Adipose tissue (tissue), 3 donors: ENCODE results near the gene PCSK6. TPM values are rescaled to one million over a fixed set of nuclear protein-coding genes. Genes with fewer than 3 reads are reported as not detected.

Source experiments
- H3K27ac ChIP-seq: one replicate; pipeline ENCODE4 v1.5.1; 2013; ENCODE audit warnings: low read depth, low read length
- WGBS, 3 donors: extraction: QIAGEN DNeasy Blood & Tissue Kit; methylation state at CpG; one replicate each; pipeline ENCODE4 v1.1.7; 2013; 5-methylcytosine and 5-hydroxymethylcytosine counted together
- polyA plus RNA-seq, 3 donors: library from polyadenylated mRNA; stranded (reverse); fragments of 200-250 nt; gene quantifications; one replicate each; pipeline ENCODE4 v1.2.3, GENCODE V29; 2013
- donor health status: healthy with polysubstance abuse.
- donor health status: Bipolar disorder and iron deficiency.
- donor health status: healthy.

PCSK6 gene
- polyA plus RNA-seq: 10 to 100 TPM in 1 of 3 donors, 1 to 10 TPM in 2; 1.5 to 13.2 (median 3.4) TPM

DNA sequence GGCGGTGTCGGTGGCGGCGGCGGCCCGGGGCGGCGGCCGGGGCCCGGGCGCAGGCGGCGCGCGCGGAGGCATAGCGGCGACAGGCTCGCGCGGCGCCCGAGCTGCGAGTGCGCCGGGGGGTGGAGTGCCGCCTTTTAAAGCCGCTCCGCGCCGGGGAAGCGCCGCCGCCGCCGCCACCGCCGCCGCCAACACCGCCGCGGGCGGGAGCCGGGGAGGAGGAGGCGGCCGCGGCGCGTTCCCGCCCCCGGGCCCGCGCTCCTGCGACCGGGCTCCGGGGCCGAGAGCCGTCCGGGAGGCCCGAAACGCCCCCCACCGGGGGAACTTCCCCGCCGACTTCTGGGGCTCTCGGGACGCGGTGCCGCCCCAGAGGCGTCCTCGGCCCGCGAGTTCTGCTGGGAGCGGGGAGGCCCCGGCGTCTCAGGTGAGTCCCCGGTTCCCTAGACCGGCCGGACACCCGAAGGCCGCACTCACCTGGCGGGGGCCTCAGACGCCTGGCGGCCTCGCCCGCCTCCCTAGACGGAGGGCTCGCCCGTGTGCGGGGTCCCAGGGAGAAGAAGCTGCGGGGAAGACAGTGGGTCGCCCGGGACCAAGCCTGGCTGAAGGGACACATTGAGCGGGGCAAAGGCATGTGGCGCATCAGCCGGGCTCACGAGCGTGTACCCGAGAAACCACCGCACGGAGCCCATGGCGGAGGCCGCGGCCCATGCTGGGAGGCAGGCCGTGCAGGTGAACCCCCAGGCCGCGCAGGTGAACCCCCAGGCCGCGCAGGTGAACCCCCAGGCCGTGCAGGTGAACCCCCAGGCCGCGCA, at the start of gene PCSK6:
TSS of gene PCSK6 (minus strand) at position 109 of the 809 bp plus-strand sequence. CDS start at position 72, 37 bp downstream.
- WGBS, 3 donors: 22 to 40% (median 28%) methylated on average over 55 to 110 of the region's 111 CpGs
- H3K27ac ChIP-seq: no peak within 1 kb of the TSS

DNA sequence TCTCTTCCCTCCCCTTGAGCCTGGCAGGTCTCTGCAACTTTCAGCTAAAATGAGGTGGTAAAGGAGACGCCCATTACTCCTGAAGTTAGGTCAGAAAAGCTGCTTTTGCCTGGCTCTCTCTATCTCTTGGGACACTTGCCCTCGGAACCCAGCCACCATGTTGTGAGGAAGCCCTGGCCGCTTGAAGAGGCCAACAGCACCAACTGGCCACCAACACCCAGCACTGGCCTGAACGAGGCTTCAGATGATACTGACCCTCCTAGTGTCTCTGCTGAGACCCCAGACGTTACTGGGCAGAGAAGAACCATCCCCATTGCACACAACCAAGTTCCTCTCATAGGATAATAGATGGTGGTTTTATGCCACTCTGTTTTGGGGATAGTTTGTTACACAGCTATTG, 49.5 kb upstream of the PCSK6 start:
- H3K27ac ChIP-seq: no peak overlapping the region
- 81 to 92% (median 90%) methylated on average over 5 of the region's 5 CpGs for WGBS, 3 donors

- no peak overlapping the region for H3K27ac ChIP-seq
- 39 to 90% (median 83%) methylated on average over 3 of the region's 3 CpGs for WGBS, 3 donors
These were observed 48.7 kb upstream of the PCSK6 start for GRCh38 chr15:101538177-101538576.

DNA sequence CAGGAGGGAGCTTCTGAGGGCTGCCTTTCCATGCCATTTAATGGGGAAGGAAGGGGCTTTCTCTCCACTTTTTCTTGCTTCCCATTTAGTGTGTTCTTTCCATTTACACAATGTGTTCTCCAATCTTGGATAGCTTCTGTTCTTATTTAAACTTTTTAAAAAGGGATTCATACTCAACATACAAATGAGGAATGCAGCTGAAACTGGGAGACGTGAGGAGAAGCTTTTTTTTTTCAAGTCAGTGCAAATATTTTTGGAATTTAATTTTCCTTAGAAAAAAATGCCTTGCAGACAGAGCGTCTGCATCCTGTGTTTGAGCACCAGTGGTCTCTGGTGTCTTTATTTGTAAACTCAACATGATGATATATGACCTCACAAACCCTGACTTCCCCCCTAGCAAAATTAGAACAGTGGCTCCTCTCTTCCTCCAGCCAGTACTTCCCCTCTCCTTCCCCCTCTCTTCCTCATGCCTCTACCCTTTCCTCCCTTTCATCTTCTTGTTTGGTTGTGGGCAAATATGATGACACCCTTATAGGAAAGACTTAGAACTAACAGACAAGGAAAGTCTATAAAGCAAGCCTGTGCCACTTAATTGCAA, 48.1 kb upstream of the PCSK6 start:
- no peak overlapping the region for H3K27ac ChIP-seq
- WGBS, 3 donors: 12 to 52% (median 17%) methylated on average over 2 of the region's 2 CpGs

GRCh38 chr15:101536875-101537405, 47.4 kb upstream of the PCSK6 start:
- H3K27ac ChIP-seq: no peak overlapping the region
- 85 to 90% (median 87%) methylated on average over 20 of the region's 20 CpGs for WGBS, 3 donors

DNA sequence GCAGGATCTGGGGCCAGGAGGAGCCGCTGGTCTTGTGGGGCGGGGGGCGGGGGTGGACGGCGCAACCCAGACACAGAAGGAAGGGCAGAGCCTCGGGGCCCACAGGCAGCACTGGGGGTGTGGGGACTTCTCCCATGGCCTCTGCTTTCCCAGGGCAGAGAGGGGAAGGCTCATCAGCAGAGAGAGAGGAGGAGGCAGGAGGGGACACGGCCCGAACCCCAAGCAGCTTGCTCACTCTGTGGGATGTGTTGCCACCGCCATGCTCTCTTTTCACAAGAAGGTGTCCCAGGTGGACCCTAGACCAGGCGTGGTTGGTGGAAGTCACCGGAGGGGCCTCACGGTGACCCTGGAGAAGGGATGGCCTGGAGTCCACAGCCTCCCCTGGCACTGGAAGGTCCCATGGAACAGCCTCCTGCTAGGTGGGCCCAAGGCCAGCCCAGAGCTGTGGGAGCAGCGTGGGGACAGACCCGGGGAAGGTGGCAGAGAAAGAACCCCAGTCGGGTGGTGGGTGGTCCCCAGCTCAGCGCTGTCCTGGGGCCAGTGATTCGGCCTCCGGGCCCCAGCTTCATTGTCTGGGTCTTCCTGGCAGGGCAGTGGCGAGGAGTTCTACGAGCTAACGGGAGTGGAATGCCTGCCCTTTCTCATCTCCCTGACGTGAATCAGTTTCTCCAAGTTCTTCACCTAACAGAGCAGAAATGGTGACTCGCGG, 46.8 kb upstream of the PCSK6 start:
- WGBS, 3 donors: 86 to 94% (median 91%) methylated on average over 21 to 24 of the region's 24 CpGs
- no peak overlapping the region for H3K27ac ChIP-seq

- WGBS, 3 donors: 90 to 93% (median 92%) methylated on average over 29 of the region's 29 CpGs
- no peak overlapping the region for H3K27ac ChIP-seq
These were observed 45.8 kb upstream of the PCSK6 start for GRCh38 chr15:101535170-101535902.

- H3K27ac ChIP-seq: no peak overlapping the region
- 78 to 91% (median 91%) methylated on average over 21 of the region's 21 CpGs for WGBS, 3 donors
These were observed 45.0 kb upstream of the PCSK6 start for GRCh38 chr15:101534376-101534970.

GRCh38 chr15:101533371-101534140, 44.0 kb upstream of the PCSK6 start:
- H3K27ac ChIP-seq: no peak overlapping the region
- WGBS, 3 donors: 87 to 90% (median 89%) methylated on average over 13 of the region's 13 CpGs

- WGBS, 3 donors: 86 to 94% (median 93%) methylated on average over 6 of the region's 6 CpGs
These were observed 43.4 kb upstream of the PCSK6 start for GRCh38 chr15:101532865-101533264.

DNA sequence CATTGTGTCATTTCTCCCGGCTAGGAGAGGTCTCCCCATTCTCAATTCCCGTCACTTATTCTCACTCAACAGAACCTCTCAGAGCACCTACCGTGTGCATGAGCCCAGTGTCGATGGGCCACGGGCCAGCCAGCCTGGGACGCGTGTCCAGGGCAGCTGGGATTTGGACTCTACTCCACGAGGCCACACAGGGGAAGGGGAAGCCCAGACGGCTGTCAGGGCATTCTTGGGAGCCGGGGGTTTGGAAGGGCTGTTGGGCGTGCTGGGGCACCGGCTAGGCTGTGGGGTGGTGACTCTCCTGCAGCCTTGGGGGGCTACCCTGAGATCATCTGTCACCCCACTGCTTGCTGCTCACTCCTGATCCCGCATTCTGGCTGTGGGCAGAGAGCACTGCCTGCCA, 41.7 kb upstream of the PCSK6 start:
- WGBS, 3 donors: 85 to 88% (median 88%) methylated on average over 12 to 13 of the region's 13 CpGs
- no peak overlapping the region for H3K27ac ChIP-seq

More at GRCh38 chr15:101532865-101533264, 43.4 kb upstream of the PCSK6 start:
- H3K27ac ChIP-seq: no peak overlapping the region

DNA sequence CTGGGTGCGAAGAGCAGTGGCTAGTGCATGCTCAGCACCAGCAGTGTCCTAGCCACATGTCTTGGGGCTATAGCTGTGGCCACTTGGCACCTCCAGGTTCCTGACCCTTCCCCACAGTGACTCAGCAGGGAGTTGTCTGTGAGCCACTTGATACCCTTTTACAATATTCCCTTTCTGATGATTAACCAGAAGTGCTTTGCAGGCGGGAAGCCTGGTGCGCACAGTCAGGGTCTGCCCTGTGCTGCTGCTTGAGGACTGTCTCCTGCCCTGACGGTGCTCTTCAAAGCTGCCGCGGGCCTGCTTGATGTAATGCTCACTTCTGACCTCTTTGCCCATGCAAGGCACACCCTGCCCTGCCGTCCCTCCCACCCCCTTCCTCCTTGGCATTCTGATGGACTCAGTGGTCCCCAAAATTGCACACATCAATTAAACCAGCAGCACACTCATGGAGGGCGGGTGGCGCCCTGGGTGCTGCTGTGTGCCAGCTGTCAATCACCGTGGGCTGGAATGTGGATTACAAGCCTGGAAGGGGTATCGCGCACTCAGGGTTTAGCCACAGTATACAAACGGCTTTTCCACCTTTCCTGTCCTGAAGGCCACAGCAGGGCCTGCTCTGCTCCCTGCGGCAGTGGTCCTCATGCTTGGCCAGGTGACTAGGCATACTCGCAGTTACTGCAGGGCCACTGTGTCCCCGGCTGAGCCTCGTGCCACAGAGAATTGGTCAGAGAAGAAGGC, 40.9 kb upstream of the PCSK6 start:
- 93 to 96% (median 95%) methylated on average over 17 of the region's 17 CpGs for WGBS, 3 donors
- no peak overlapping the region for H3K27ac ChIP-seq

DNA sequence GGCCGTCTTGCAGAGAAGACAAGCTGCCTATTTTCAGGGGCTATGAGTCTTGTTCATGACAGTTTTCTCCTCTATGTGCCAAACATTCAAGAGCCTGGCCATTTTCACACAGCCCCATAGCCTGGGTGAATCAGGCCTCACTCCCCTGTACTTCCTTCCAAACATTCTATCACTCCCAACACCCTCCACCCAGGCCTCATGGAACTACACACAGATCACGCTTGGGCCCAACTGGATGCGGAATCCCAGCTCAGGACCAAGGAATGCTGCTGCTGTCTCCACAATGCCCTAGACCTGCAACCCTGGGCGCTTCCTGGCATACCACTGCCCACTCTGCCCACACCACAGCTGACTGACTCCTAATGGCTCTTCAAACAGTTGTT, 39.4 kb upstream of the PCSK6 start:
- 65 to 86% (median 68%) methylated on average over 4 of the region's 4 CpGs for WGBS, 3 donors
- no peak overlapping the region for H3K27ac ChIP-seq

DNA sequence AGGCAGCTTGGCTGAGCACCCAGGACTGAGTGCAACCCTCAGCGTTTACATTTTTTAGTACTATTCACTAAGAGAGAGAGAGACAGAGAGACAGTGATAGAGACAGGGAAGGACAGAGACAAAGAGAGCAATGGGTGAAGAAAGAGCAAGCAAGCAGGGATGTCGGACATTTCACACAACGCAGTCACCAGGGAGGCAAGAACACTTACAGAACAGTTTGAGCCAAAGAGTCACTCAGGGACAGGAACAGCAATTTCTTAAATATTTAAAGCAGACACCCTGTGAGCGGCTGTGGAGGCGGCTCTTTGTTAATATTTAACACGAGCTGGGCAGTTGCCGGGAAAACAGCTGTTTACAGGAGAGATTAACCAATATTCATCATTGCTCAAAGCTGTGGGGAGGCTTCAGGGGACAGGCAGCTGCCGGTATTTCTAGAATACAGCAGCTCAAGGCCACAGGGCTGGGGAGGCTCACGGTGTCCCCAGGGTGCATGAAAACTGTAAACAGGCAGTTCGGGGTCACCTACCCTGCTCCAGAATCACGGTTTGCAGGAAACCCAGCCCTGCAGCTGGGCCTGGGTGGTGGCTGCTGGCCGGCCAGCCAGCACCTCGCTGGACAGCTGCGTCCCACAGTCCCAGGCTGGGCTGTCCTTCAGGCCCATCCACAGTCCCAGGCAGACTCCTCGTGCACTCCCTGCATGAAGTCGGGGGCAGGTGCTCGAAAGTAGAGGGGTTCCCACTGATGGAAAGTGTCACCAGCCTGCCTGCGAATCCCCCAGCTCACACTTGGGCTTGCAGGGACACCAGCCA, 38.8 kb upstream of the PCSK6 start:
- no peak overlapping the region for H3K27ac ChIP-seq
- 17 to 38% (median 30%) methylated on average over 18 of the region's 18 CpGs for WGBS, 3 donors

DNA sequence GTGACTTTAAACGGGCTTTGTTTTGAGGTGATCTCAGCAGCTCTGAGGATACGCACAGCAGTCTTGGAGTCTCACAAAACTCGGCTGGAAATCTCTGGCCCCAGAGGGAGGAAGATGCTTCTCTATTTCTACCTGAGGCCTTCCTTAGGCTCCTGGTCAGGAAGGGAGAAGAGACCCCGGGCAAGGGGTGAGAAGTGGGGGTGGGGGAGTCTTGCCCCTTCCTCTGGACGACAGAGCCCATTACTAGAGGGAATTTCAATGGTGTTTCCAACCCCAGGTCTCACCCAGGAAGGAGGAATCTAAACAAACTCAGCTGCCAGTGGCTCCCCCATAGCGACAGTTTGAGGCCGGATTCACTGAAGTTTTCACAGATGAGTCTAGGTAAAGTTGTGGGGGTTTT, 37.4 kb upstream of the PCSK6 start:
- no peak overlapping the region for H3K27ac ChIP-seq
- 85 to 95% (median 91%) methylated on average over 7 of the region's 7 CpGs for WGBS, 3 donors

DNA sequence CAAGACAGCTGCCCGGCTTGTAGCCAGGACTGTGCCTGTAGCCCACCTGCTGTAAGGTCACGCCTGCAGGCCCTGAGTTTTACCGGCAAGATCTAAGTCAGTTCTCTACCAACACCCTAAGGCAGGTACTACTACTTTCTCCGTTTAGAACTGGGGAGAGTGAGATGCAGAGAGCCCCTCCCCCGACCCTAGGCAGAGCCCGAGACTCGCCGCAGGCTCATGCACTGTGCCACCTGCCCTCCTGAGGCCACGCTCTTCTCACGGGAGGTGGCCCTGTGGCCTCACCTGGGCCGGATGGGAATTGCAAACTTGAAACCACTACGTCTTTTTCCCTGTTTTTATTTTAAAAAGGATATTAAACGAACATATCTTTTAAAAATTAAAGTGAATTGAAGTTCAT, 36.9 kb upstream of the PCSK6 start:
- 87 to 90% (median 89%) methylated on average over 13 of the region's 13 CpGs for WGBS, 3 donors
- no peak overlapping the region for H3K27ac ChIP-seq
